Ishikawa (cell line): ENCODE results near the gene ZW10.

ENCODE experiments used
- EGR1 ChIP-seq: IDR thresholded peaks from 2 replicates; pipeline ENCODE4 v1.6.1; 2012
- EP300 ChIP-seq: IDR thresholded peaks from 2 replicates; pipeline ENCODE4 v1.6.1; 2012; ENCODE audit warnings: borderline replicate concordance
- FOXM1 ChIP-seq: IDR thresholded peaks from 2 replicates; pipeline ENCODE4 v1.6.1; 2012; ENCODE audit warnings: low read depth, borderline replicate concordance
- RAD21 ChIP-seq: IDR thresholded peaks from 2 replicates; pipeline ENCODE4 v1.6.1; 2012; ENCODE audit warnings: low read depth
- TAF1 ChIP-seq: IDR thresholded peaks from 2 replicates; pipeline ENCODE4 v1.6.1; 2012; ENCODE audit warnings: low read depth, mild to moderate bottlenecking
- TCF12 ChIP-seq: IDR thresholded peaks from 2 replicates; pipeline ENCODE4 v1.6.1; 2012; ENCODE audit warnings: low read depth
- TEAD4 ChIP-seq: IDR thresholded peaks from 2 replicates; pipeline ENCODE4 v1.6.1; 2012
- YY1 ChIP-seq: IDR thresholded peaks from 2 replicates; pipeline ENCODE4 v1.6.1; 2012; ENCODE audit warnings: low read depth
- TF ChIP-seq, protein P1 (sequence below): IDR thresholded peaks from 2 replicates; pipeline ENCODE4 v1.6.1; 2012
- TF ChIP-seq, protein P2 (sequence below): IDR thresholded peaks from 2 replicates; pipeline ENCODE4 v1.6.1; 2012; ENCODE audit warnings: low read depth, mild to moderate bottlenecking
- TF ChIP-seq, protein P3 (sequence below): IDR thresholded peaks from 2 replicates; pipeline ENCODE4 v1.6.1; 2012

DNA sequence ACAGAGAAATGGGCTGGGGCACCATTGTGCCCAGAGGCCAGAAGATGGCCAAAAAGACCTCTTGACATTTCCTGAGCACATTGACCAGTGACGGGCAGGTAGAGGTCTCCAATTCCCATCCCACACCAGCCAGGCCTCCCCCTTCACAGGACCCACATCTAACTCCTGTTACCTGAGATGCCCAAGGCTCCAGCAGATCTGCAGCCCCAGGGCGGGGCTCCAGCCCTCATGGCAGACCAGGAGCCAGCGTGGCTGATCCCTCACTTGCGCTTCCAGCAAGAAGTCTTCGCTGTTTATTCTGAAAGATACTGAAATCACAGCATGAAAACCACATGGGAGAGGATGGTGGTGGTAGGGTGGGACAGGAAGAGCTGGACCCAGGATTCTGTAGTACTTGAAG lies 76.4 kb downstream of the ZW10 start:
- TF ChIP-seq TEAD4 (no peak), RAD21 (no peak), EGR1 (no peak), TAF1 (no peak), EP300 (no peak), TCF12 (no peak), YY1 (no peak), FOXM1 (no peak)
- TF ChIP-seq, protein P1, sequence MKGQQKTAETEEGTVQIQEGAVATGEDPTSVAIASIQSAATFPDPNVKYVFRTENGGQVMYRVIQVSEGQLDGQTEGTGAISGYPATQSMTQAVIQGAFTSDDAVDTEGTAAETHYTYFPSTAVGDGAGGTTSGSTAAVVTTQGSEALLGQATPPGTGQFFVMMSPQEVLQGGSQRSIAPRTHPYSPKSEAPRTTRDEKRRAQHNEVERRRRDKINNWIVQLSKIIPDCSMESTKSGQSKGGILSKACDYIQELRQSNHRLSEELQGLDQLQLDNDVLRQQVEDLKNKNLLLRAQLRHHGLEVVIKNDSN: no peak
- TF ChIP-seq, protein P2, sequence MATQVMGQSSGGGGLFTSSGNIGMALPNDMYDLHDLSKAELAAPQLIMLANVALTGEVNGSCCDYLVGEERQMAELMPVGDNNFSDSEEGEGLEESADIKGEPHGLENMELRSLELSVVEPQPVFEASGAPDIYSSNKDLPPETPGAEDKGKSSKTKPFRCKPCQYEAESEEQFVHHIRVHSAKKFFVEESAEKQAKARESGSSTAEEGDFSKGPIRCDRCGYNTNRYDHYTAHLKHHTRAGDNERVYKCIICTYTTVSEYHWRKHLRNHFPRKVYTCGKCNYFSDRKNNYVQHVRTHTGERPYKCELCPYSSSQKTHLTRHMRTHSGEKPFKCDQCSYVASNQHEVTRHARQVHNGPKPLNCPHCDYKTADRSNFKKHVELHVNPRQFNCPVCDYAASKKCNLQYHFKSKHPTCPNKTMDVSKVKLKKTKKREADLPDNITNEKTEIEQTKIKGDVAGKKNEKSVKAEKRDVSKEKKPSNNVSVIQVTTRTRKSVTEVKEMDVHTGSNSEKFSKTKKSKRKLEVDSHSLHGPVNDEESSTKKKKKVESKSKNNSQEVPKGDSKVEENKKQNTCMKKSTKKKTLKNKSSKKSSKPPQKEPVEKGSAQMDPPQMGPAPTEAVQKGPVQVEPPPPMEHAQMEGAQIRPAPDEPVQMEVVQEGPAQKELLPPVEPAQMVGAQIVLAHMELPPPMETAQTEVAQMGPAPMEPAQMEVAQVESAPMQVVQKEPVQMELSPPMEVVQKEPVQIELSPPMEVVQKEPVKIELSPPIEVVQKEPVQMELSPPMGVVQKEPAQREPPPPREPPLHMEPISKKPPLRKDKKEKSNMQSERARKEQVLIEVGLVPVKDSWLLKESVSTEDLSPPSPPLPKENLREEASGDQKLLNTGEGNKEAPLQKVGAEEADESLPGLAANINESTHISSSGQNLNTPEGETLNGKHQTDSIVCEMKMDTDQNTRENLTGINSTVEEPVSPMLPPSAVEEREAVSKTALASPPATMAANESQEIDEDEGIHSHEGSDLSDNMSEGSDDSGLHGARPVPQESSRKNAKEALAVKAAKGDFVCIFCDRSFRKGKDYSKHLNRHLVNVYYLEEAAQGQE: no peak
- TF ChIP-seq, protein P3, sequence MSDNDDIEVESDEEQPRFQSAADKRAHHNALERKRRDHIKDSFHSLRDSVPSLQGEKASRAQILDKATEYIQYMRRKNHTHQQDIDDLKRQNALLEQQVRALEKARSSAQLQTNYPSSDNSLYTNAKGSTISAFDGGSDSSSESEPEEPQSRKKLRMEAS: no peak
